GM12873 (cell line): ENCODE measurements around the gene SSH2.

Experiments used
- CTCF ChIP-seq: IDR thresholded peaks from 2 replicates; pipeline ENCODE4 v1.5.1; 2012; ENCODE audit warnings: low read depth, mild to moderate bottlenecking, moderate library complexity, low read length, control low read depth; ENCODE audit not compliant: insufficient read depth; ENCODE audit errors: missing control alignments

Gene SSH2

GRCh38 chr17:29693751-29694150 lies 236.3 kb downstream of the SSH2 start:
- no peak for TF ChIP-seq CTCF

- no peak for TF ChIP-seq CTCF
Measured at GRCh38 chr17:29687596-29687995, 242.4 kb downstream of the SSH2 start.

GRCh38 chr17:29686993-29687590 lies 242.9 kb downstream of the SSH2 start:
- no peak for TF ChIP-seq CTCF

- no peak for TF ChIP-seq CTCF
Measured at GRCh38 chr17:29683481-29683880, 246.5 kb downstream of the SSH2 start.

- no peak for TF ChIP-seq CTCF
Measured at GRCh38 chr17:29682987-29683386, 247.0 kb downstream of the SSH2 start.

GRCh38 chr17:29682054-29682453 lies 248.0 kb downstream of the SSH2 start:
- TF ChIP-seq CTCF, result peak; percentile 32

GRCh38 chr17:29677824-29678223 lies 252.2 kb downstream of the SSH2 start:
- TF ChIP-seq CTCF, result no peak
